Endodermal cell (in vitro differentiated cells): Measurements from ENCODE around the gene INPP5F. TPM values are rescaled to one million over a fixed set of nuclear protein-coding genes. Genes with fewer than 3 reads are reported as not detected.
A peak's percentile ranks its signal among the peaks of the same experiment; 100 is the strongest.
"Not testable (repeated sequence)": the region's sequence is repeated elsewhere in the genome, so short reads cannot be mapped to it uniquely, and the experiment has no call there.

Experiments used
- DNase-seq: peaks from one replicate; pipeline ENCODE4 v3.0.0-alpha.2; 2017
- H3K27ac ChIP-seq: 2 replicates; pipeline ENCODE4 v1.5.1; 2013; ENCODE audit warnings: mild to moderate bottlenecking, low read depth, low read length, moderate library complexity
- H3K27me3 ChIP-seq: 2 replicates; pipeline ENCODE4 v1.6.1; 2013; ENCODE audit warnings: mild to moderate bottlenecking, low read length, moderate library complexity; ENCODE audit not compliant: insufficient read depth, control insufficient read depth, poor library complexity, severe bottlenecking
- H3K36me3 ChIP-seq: 2 replicates; pipeline ENCODE4 v1.7.0; 2013; ENCODE audit warnings: mild to moderate bottlenecking, low read length, moderate library complexity; ENCODE audit not compliant: control insufficient read depth, insufficient read depth
- H3K4me1 ChIP-seq: one replicate; pipeline ENCODE4 v1.7.0; 2013; ENCODE audit warnings: low read length; ENCODE audit not compliant: control insufficient read depth, insufficient read depth
- H3K4me3 ChIP-seq: 2 replicates; pipeline ENCODE4 v1.5.1; 2013; ENCODE audit warnings: mild to moderate bottlenecking, low read length, moderate library complexity
- H3K9ac ChIP-seq: 2 replicates; pipeline ENCODE4 v1.6.1; 2013; ENCODE audit warnings: mild to moderate bottlenecking, low read length, moderate library complexity; ENCODE audit not compliant: poor library complexity, severe bottlenecking; ENCODE audit errors: extremely low read depth
- H3K9me3 ChIP-seq: 2 replicates; pipeline ENCODE4 v1.6.1; 2013; ENCODE audit warnings: mild to moderate bottlenecking, low read length, moderate library complexity; ENCODE audit not compliant: control insufficient read depth
- H3K27ac Mint-ChIP-seq: 2 replicates; pipeline ENCODE4 v1.8.0; 2020; ENCODE audit warnings: mixed read lengths
- H3K27me3 Mint-ChIP-seq: 2 replicates; pipeline ENCODE4 v1.8.0; 2021; ENCODE audit warnings: mild to moderate bottlenecking, mixed read lengths; ENCODE audit not compliant: insufficient read depth
- H3K36me3 Mint-ChIP-seq: 2 replicates; pipeline ENCODE4 v1.8.0; 2020; ENCODE audit warnings: low read depth, mixed read lengths
- H3K4me1 Mint-ChIP-seq: 2 replicates; pipeline ENCODE4 v1.8.0; 2020; ENCODE audit warnings: mixed read lengths
- H3K4me3 Mint-ChIP-seq: 2 replicates; pipeline ENCODE4 v1.8.0; 2020; ENCODE audit warnings: mild to moderate bottlenecking, moderate library complexity, mixed read lengths
- H3K9me3 Mint-ChIP-seq: 2 replicates; pipeline ENCODE4 v1.8.0; 2020; ENCODE audit warnings: mild to moderate bottlenecking, mixed read lengths
- CTCF ChIP-seq: fragments of 200-600 bp; sonication (generic); conservative IDR thresholded peaks from 2 replicates; pipeline ENCODE4 v1.5.0; 2021; ENCODE audit warnings: antibody characterized with exemption, mild to moderate bottlenecking
- WGBS, 2 experiments: methylation state at CpG; one replicate each; pipeline versions ENCODE4 v1.1.5 to v1.1.7; 2013; ENCODE audit warnings: missing lambda C conversion rate in 2 of 2, mixed read lengths in 1 of 2; ENCODE audit not compliant: insufficient coverage in 1 of 2, insufficient read length in 1 of 2; 5-methylcytosine and 5-hydroxymethylcytosine counted together
- total RNA-seq, 2 donors: library from RNA; stranded (reverse); fragmentation: NEBNext Ultra II Directional in 1 of 2; extraction: Animal tissue kit (Norgen Biotek cat#: 25700) in 1 of 2; gene quantifications; 2 replicates in 1 of 2; 3 replicates in 1 of 2; pipeline ENCODE4 v1.2.1, GENCODE V29; 2021

The INPP5F gene
- total RNA-seq, 2 donors from 2014 or later: 74.4 to 75.6 TPM

GRCh38 chr10:119784340-119785067 is 58.7 kb downstream of the INPP5F start:
- Histone ChIP-seq H3K36me3 (peaks cover 5% of the 10 kb centered on the region), H3K4me1 (peaks cover 12% of the 10 kb centered on the region), H3K27me3 (no peaks in the 10 kb centered on the region), H3K27ac (no peak overlapping the region), H3K9me3 (peaks cover 5% of the 10 kb centered on the region), H3K9ac (no peak overlapping the region), H3K4me3 (no peak overlapping the region)
- H3K27ac Mint-ChIP-seq: no peak overlapping the region
- no peak for TF ChIP-seq CTCF
- no peak overlapping the region for H3K4me3 Mint-ChIP-seq
- DNase-seq: no peak
- H3K9me3 Mint-ChIP-seq: no peaks in the 10 kb centered on the region
- peaks cover 39% of the 10 kb centered on the region for H3K4me1 Mint-ChIP-seq
- peaks cover 6% of the 10 kb centered on the region for H3K27me3 Mint-ChIP-seq
- peaks cover 3% of the 10 kb centered on the region for H3K36me3 Mint-ChIP-seq
- WGBS, 2 experiments: 91 to 100% methylated on average over 1 to 5 of the region's 7 CpGs

GRCh38 chr10:119786117-119786769 is 60.4 kb downstream of the INPP5F start:
- Histone ChIP-seq H3K36me3 (peaks cover 5% of the 10 kb centered on the region), H3K27me3 (no peaks in the 10 kb centered on the region), H3K27ac (peak overlapping the region; percentile 50), H3K9ac (peak overlapping the region; percentile 52), H3K4me3 (peak overlapping the region; percentile 66), H3K4me1 (peaks cover 12% of the 10 kb centered on the region), H3K9me3 (no peaks in the 10 kb centered on the region)
- Mint-ChIP-seq H3K36me3 (peaks cover 1% of the 10 kb centered on the region), H3K9me3 (no peaks in the 10 kb centered on the region), H3K4me3 (no peak overlapping the region), H3K4me1 (peaks cover 45% of the 10 kb centered on the region), H3K27me3 (peaks cover 21% of the 10 kb centered on the region), H3K27ac (peak overlapping the region; percentile 86)
- TF ChIP-seq CTCF: no peak
- WGBS, 2 experiments: 50 to 60% methylated on average over 2 to 3 of the region's 5 CpGs
- DNase-seq: peak; percentile 88

GRCh38 chr10:119795101-119795500 is 69.3 kb downstream of the INPP5F start:
- not testable (repeated sequence) for H3K27ac Mint-ChIP-seq, H3K4me1 Mint-ChIP-seq, H3K4me3 ChIP-seq, H3K4me1 ChIP-seq, DNase-seq, H3K27ac ChIP-seq, H3K27me3 Mint-ChIP-seq, H3K9ac ChIP-seq, H3K4me3 Mint-ChIP-seq, H3K9me3 Mint-ChIP-seq, H3K9me3 ChIP-seq, H3K27me3 ChIP-seq
- peaks cover 17% of the 10 kb centered on the region for H3K36me3 Mint-ChIP-seq
- WGBS, 2 experiments: 98 to 100% methylated on average over 2 to 22 of the region's 32 CpGs
- peaks cover 32% of the 10 kb centered on the region for H3K36me3 ChIP-seq
